AG04450 (cell line): ENCODE data around the gene TSPAN1. TPM values are rescaled to one million over a fixed set of nuclear protein-coding genes. Genes with fewer than 3 reads are reported as not detected.

Experiments used
- CTCF ChIA-PET: fragments of 300-600, 350-600 bp; formaldehyde crosslinking; extraction: SDS; loops from one replicate; lab custom pipeline; 2022; ENCODE audit warnings: antibody characterized with exemption, inconsistent platforms; lab: Charles Lee
- POLR2A ChIA-PET: fragments of 350-600 bp; formaldehyde crosslinking; extraction: SDS; loops from one replicate; lab custom pipeline; 2021; ENCODE audit warnings: antibody characterized with exemption, inconsistent platforms; lab: Yijun Ruan, JAX
- DNase-seq: peaks from one replicate; pipeline ENCODE4 v3.0.0-alpha.2; 2011; ENCODE audit warnings: low read depth, low spot score
- H3K27ac ChIP-seq: one replicate; pipeline ENCODE4 v1.5.1; 2012; ENCODE audit warnings: low read depth, low read length, control low read depth
- H3K27me3 ChIP-seq: one replicate; pipeline ENCODE4 v1.6.0; 2012; ENCODE audit warnings: low read length; ENCODE audit not compliant: control insufficient read depth, insufficient read depth
- H3K4me3 ChIP-seq: 2 replicates; pipeline ENCODE4 v1.5.1; 2011; ENCODE audit warnings: mild to moderate bottlenecking, low read depth, low read length, control low read depth
- H3K9me3 ChIP-seq: 2 replicates; pipeline ENCODE4 v1.5.1; 2012; ENCODE audit warnings: low read length; ENCODE audit not compliant: control insufficient read depth, insufficient read depth
- CTCF ChIP-seq: IDR thresholded peaks from 2 replicates; pipeline ENCODE4 v1.5.1; 2011; ENCODE audit warnings: low read depth, low read length, control low read depth, inconsistent platforms
- polyA plus RNA-seq: library from polyadenylated mRNA; depleted of rRNA; stranded (reverse); fragments of >200 nt; gene quantifications from 2 replicates; pipeline ENCODE4 v1.2.3, GENCODE V29; 2011

The TSPAN1 gene
- polyA plus RNA-seq, 1 experiment: 0.43 TPM

GRCh38 chr1:46180082-46180616 is 5.3 kb downstream of the TSPAN1 start:
- H3K27me3 ChIP-seq: no peaks in the 10 kb centered on the region
- ChIA-PET CTCF (interaction anchor here (0.7 to 9.6 kb wide), 7 partner anchors 12 to 144 kb away, joined by 4 to 188 read pairs (median 4); no protein-coding TSS in a partner anchor), POLR2A (no interaction called here)
- H3K27ac ChIP-seq: no peak overlapping the region
- no peak for TF ChIP-seq CTCF
- no peak overlapping the region for H3K4me3 ChIP-seq
- no peak for DNase-seq
- no peaks in the 10 kb centered on the region; the same call in 1 of the 2 replicates for H3K9me3 ChIP-seq

GRCh38 chr1:46181343-46182260 is 6.7 kb downstream of the TSPAN1 start:
- no peak for TF ChIP-seq CTCF
- POLR2A ChIA-PET: interaction anchor here (0.7 to 1.4 kb wide), 2 partner anchors 50 to 319 kb away, joined by 3 to 6 read pairs; partner anchors contain the start of gene PIK3R3
- H3K9me3 ChIP-seq: no peaks in the 10 kb centered on the region
- no peaks in the 10 kb centered on the region for H3K27me3 ChIP-seq
- no peak overlapping the region for H3K27ac ChIP-seq
- no peak overlapping the region for H3K4me3 ChIP-seq
- CTCF ChIA-PET: interaction anchor here (0.9 to 9.6 kb wide), 6 partner anchors 11 to 145 kb away, joined by 4 to 188 read pairs (median 5); partner anchors contain the start of gene PIK3R3
- DNase-seq: no peak

GRCh38 chr1:46183079-46183847 is 8.4 kb downstream of the TSPAN1 start:
- Histone ChIP-seq H3K4me3 (no peak overlapping the region), H3K9me3 (no peaks in the 10 kb centered on the region), H3K27ac (peak overlapping the region; percentile 90), H3K27me3 (no peaks in the 10 kb centered on the region)
- POLR2A ChIA-PET: interaction anchor here (0.8 to 1.6 kb wide), 3 partner anchors 20 to 51 kb away, joined by 3 to 6 read pairs (median 4); partner anchors contain the start of genes LURAP1 and PIK3R3
- peak; percentile 63 for DNase-seq
- TF ChIP-seq CTCF: no peak
- CTCF ChIA-PET: interaction anchor here (0.6 to 9.6 kb wide), 5 partner anchors 15 to 175 kb away, joined by 3 to 188 read pairs (median 3); no protein-coding TSS in a partner anchor

GRCh38 chr1:46183926-46184557 is 9.2 kb downstream of the TSPAN1 start:
- DNase-seq: no peak

More at GRCh38 chr1:46183926-46184557, 9.2 kb downstream of the TSPAN1 start:
- Histone ChIP-seq H3K27me3 (no peaks in the 10 kb centered on the region), H3K27ac (peak overlapping the region; percentile 90), H3K9me3 (no peaks in the 10 kb centered on the region), H3K4me3 (no peak overlapping the region)
- CTCF ChIA-PET: interaction anchor here (0.6 to 9.6 kb wide), 5 partner anchors 15 to 176 kb away, joined by 3 to 188 read pairs (median 3); no protein-coding TSS in a partner anchor
- POLR2A ChIA-PET: interaction anchor here (1.6 kb wide), 1 partner anchor 39 kb away, joined by 4 read pairs; no protein-coding TSS in a partner anchor
- TF ChIP-seq CTCF: no peak
